ENCODE measurements around the gene INPP4B.
"Not testable (repeated sequence)": the region's sequence is repeated elsewhere in the genome, so short reads cannot be mapped to it uniquely, and the experiment has no call there.

The INPP4B gene

DNA sequence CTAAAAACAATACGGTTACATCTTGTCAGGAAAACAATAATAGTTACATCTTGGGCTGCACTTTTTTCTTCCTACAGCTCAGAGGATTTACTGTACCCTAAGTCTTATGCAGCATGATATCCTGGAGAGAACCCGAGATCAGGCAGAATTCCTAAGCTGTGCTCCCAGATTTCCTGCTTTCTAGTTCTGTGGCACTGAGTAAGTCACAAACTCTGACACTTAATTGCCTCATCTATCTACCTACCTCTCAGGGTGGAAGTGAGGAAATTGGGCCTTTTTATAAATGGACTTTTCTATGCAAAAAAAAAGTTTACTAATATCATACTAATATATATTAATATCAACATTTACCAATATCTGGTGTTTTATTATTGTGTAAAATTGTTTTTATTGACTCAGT lies 438.5 kb downstream of the INPP4B start:
- DNase-seq (ENCODE audit: low spot score), result no peak

DNA sequence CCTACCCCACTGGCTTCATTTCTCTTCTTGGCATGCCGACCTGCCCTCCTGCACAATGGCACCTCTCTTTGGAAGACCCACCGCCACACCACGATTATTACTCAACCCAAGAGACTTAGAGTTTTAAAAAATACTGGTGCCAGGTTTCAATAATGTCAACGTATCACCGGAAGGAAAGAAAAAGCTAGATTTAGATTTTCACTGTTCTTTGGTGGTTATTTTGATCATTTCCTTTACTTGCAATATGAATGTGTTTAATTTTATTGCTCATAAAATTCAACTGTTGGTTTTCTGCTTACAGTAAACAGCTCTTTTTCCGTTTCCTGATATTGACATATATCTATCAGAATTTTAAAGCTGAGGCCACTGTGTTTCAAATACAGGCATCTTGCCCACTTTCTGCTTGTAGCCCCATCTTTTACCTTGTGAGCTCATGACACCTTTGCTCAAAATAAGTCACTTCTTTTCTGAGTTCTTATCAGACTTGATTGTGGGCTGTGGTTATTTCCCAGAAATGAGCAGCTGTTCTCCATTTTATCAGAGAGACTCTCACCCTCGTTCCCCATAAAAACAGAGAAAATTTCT lies 439.1 kb downstream of the INPP4B start:
- peak; percentile 76 for DNase-seq (ENCODE audit: low spot score)

- no peak for DNase-seq (ENCODE audit: low spot score)
These were observed 439.6 kb downstream of the INPP4B start for GRCh38 chr4:142406499-142406835.

DNA sequence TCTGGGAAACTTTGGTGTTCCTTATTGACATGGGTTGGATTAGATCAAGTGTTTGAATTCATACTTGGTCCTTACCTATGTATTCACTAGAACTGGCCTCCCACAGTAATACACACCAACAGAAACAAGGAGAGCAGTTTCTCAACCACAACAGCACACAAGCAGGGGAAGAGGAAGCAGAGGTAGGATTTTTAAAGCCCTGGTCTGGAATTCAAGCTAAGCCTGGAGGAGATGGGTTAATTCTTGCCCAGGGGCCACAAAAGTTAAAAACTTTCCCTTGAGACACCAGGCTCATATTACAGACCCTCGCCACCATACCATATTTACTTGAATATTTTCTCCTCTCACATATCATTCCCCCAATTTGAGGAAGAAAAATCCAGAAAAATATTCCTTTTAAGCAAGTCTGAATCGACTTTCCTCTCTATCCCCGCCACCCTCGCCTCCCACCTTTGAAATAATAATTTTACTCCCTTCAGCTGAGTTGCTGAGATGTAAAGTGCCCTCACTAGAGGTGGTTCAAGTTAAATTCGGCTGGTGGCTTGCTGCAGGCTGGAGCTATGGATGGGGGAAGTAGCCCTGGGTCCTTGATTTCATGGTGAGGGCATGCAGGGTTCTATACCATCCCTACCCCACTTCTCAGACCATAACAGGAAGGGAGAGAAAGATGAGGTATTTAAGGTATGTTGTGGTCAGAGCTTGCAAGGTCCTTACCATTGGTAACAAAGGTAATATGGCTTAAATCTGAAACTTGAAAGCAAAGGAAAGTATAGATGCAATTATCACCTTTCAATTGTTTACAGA lies 440.2 kb downstream of the INPP4B start:
- no peak for DNase-seq (ENCODE audit: low spot score)

GRCh38 chr4:142405021-142405694 lies 440.9 kb downstream of the INPP4B start:
- peak; percentile 53 for DNase-seq (ENCODE audit: low spot score)

GRCh38 chr4:142404191-142404611 lies 441.9 kb downstream of the INPP4B start:
- peak; percentile 37 for DNase-seq (ENCODE audit: low spot score)

- peak; percentile 61 for DNase-seq (ENCODE audit: low spot score)
These were observed 443.2 kb downstream of the INPP4B start for GRCh38 chr4:142402900-142403299.

- no peak for DNase-seq (ENCODE audit: low spot score)
These were observed 443.9 kb downstream of the INPP4B start for GRCh38 chr4:142402156-142402555.

DNA sequence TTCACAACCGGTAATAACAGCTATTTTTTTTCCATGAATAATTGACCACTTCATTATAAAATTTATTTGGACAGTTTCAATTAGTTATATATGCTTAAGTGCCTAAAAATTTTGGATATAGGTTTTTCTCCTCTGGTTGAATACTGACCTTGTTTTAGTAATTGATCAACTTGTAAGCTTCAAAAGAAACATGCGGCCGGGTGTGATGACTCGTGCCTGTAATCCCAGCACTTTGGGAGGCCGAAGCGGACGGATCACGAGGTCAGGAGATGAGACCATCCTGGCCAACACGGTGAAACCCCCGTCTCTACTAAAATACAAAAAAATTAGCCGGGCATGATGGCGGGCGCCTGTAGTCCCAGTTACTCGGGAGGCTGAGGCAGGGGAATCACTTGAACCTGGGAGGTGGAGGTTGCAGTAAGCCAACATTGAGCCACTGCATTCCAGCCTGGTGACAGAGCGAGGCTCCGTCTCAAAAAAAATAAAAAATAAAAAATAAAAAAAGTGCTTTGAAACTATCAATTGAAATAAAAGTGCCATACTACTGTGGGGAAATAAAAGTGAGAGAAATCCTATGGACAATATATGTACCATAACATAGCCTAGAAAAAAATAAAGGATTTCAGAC lies 448.6 kb downstream of the INPP4B start:
- not testable (repeated sequence) for DNase-seq (ENCODE audit: low spot score)

DNA sequence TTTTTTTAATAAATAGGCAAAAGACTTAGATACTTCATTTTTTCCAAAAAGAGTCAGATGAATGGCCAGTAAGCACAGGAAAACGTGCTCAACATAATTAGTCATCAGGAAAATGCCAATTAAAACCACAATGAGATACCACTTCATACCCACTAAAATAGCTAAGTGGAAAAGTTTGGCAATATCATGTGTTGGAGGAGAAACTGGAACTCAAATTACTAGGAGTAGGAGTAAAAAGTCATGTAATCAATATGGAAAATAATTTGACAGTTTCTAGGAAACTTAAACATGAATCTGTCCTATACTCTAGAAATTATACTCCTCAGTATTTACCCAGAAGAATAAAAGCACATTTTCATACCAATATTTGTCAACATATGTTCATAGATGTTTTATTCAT lies 449.8 kb downstream of the INPP4B start:
- DNase-seq (ENCODE audit: low spot score), result no peak

DNA sequence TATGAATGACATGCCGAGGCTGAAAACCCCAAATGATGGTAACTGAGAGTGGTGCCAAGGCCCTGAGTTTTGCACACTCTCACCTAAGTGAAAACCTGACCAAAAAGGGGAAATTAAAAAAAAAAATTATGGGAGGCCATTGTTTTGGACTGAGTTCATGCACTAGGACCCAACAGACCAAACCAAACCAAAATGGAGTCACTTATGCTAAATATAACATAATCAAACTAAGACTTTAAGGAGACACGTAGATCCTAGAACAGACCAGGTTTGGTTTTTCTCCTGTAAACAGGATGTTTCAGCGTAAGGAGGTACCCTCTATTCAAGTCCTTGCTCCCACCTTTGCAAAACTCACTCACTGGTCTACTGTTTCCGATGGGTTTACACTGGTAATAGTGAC lies 453.0 kb downstream of the INPP4B start:
- no peak for DNase-seq (ENCODE audit: low spot score)

DNA sequence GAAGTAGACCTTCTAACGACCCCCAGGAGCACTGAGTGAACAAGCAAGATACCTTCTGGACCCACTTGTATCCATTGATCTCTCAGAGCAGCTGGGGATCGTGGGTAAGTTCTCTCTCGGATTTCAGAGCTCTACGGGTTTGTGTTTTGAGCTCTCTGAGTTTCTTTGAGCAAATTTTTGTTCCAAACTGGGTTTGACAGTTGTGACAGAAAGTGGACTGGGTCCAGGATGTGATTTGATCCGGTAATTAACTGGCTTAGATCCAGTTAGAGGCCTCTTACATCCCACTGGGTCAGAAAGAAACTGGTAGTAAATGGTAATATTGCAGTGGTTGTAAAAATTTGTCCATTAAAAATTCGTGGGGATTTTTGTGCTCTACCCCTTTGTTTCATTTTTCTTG lies 459.2 kb downstream of the INPP4B start:
- no peak for DNase-seq (ENCODE audit: low spot score)

- DNase-seq (ENCODE audit: low spot score), result no peak
These were observed 459.7 kb downstream of the INPP4B start for GRCh38 chr4:142386449-142386848.

GRCh38 chr4:142383800-142384470 lies 462.2 kb downstream of the INPP4B start:
- no peak for DNase-seq (ENCODE audit: low spot score)

DNA sequence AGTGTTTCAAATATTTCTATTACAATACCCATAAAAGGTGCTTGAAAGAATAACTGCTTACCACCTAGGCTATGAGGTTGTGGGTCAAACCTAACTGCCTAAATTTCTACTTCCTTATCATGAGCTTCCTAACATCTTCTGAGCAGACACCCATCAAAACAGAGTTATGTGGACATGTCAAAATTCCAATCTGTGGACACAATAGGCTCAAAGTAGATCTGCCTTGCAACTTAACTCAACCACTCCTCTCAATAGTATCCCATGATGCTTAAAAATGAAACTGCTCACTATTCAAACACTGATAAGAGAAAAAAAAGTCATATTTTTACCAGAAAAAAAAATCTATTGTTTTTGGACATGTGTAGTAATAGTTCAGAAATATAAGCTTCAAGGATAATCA lies 462.7 kb downstream of the INPP4B start:
- DNase-seq (ENCODE audit: low spot score), result no peak

DNA sequence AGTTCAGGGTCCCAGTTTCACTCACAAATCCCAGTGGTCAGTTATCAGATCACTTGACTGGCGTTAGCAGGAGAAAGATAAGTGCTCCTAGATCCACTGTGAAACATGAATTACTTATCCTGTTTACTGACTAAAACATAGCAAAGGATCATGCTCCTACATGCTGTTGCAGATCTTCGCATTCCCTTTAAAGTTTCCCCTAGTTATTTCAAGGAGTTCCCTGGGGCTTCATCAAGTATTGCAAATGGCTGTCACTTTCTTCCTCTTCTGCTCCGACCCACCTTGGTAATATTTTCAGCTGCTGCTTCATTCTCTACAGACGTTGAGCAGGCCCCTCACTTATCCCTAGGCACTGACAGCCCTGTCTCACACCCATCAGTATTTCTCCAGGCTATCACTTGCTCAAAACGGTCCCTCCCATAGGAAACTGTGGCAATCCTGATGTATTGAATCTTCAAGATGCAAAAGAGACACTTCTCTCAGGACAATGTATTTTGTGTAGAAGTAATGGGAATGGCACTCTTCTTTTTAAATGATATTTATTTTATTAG lies 466.0 kb downstream of the INPP4B start:
- DNase-seq (ENCODE audit: low spot score), result no peak

DNA sequence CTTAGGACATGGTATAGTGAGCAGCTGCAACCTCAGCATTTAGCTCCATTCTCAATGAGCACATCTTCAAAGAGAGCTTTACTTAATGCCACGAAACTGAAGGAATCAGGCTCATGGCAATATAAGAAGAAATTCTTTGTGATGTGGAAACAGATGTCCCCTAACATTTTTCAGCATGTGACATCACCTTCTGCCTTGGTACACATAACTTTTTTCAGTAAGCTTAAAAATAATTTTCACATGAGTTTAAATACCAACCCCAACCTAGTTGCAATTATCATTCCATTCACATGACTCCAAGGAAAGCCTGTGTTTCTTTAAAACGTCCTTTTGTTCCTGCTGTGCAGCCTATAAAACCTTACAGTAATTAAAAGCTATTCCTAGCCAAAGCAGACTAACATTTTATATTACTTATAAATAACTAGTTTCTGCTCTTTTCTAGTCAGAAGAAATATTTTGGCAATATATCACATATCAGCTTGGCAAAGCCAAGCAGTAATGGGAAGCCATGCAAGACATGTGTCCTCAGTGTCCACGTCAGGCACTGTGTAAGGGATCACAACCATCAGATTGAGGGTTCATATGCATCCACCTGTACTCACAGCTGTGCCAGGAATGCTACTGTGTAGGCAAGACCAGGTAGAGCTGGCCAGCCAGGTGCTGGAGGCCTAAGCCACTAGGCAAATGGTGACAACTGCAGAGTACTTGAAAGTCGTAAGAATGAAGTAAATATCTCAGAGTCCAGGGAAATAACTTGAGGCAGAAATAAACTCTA lies 466.6 kb downstream of the INPP4B start:
- DNase-seq (ENCODE audit: low spot score), result no peak

DNA sequence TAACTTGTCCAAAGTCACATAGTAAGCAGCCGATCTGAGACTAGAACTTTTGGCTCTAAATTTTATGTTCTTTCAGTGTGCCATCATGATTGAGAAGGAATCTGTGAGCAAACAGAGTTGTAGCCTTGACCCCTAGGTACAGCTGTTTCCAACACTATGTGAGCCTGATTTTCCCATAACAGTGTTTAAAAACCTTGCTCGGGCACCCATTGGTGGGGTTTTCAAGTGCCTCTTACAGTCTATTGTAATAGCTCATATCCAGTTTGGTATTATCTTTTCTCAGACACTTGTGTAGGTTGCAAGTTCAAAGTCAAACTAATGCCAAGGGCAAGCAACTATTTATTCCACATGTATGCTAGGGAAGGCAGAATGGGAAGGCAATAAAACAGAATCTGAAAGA lies 467.9 kb downstream of the INPP4B start:
- DNase-seq (ENCODE audit: low spot score), result no peak

- no peak for DNase-seq (ENCODE audit: low spot score)
These were observed 468.6 kb downstream of the INPP4B start for GRCh38 chr4:142377342-142378091.

DNA sequence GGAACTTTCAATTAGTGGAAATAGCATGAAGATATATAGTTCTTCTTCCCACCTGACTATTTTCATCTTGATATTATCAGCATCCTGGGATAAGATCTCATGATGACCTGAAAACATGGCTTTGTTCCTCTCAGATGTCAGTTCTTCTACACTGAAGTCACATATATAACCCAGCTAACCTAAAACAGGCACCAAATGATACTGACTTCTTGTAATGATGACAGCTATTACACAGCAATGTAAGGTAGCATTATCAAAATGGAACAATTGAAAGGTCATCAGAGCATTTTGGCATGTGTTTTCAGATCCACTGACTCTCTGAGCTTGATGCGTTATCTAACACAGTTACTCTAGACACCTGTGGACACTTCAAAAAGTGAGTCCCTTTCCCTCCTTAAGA lies 469.9 kb downstream of the INPP4B start:
- DNase-seq (ENCODE audit: low spot score), result no peak

GRCh38 chr4:142373610-142374009 lies 472.5 kb downstream of the INPP4B start:
- DNase-seq (ENCODE audit: low spot score), result no peak
